ENCODE data around the gene SERPINA7. TPM values are rescaled to one million over a fixed set of nuclear protein-coding genes. Genes with fewer than 3 reads are reported as not detected.
"Not testable (repeated sequence)": the region's sequence is repeated elsewhere in the genome, so short reads cannot be mapped to it uniquely, and the experiment has no call there.

The SERPINA7 gene
- total RNA-seq, 2 donors from 2014 or later, result not detected

- Mint-ChIP-seq H3K4me3 (no peak overlapping the region), H3K27ac (no peak overlapping the region), H3K27me3 (no peaks in the 10 kb centered on the region), H3K4me1 (no peaks in the 10 kb centered on the region), H3K36me3 (ENCODE audit: low read depth) (no peaks in the 10 kb centered on the region)
- DNase-seq, result no peak
- ATAC-seq, result no peak
- H3K9me3 ChIP-seq (ENCODE audit: control insufficient read depth, low read length, poor library complexity, severe bottlenecking), result no peaks in the 10 kb centered on the region
Observed at GRCh38 chrX:106007815-106008214, 30.7 kb downstream of the SERPINA7 start.

- no peaks in the 10 kb centered on the region for H3K9me3 ChIP-seq (ENCODE audit: control insufficient read depth, low read length, poor library complexity, severe bottlenecking)
- H3K36me3 Mint-ChIP-seq (ENCODE audit: low read depth), result no peaks in the 10 kb centered on the region
- no peak overlapping the region for H3K4me3 Mint-ChIP-seq
- DNase-seq (no peak), ATAC-seq (no peak)
- no peaks in the 10 kb centered on the region for H3K4me1 Mint-ChIP-seq
- no peaks in the 10 kb centered on the region for H3K27me3 Mint-ChIP-seq
- no peak overlapping the region for H3K27ac Mint-ChIP-seq
Observed at GRCh38 chrX:106005684-106006083, 32.8 kb downstream of the SERPINA7 start.

- H3K27ac Mint-ChIP-seq; ATAC-seq; H3K9me3 ChIP-seq (ENCODE audit: control insufficient read depth, low read length, poor library complexity, severe bottlenecking); H3K36me3 Mint-ChIP-seq (ENCODE audit: low read depth); H3K4me3 Mint-ChIP-seq; DNase-seq; H3K27me3 Mint-ChIP-seq; H3K4me1 Mint-ChIP-seq: not testable (repeated sequence)
Observed at GRCh38 chrX:106000609-106001008, 37.9 kb downstream of the SERPINA7 start.

- H3K36me3 Mint-ChIP-seq (ENCODE audit: low read depth), result no peaks in the 10 kb centered on the region
- H3K4me3 Mint-ChIP-seq, result no peak overlapping the region
- H3K27me3 Mint-ChIP-seq, result no peaks in the 10 kb centered on the region
- no peaks in the 10 kb centered on the region for H3K4me1 Mint-ChIP-seq
- no peak overlapping the region for H3K27ac Mint-ChIP-seq
- ATAC-seq (no peak), DNase-seq (no peak)
- no peaks in the 10 kb centered on the region for H3K9me3 ChIP-seq (ENCODE audit: control insufficient read depth, low read length, poor library complexity, severe bottlenecking)
Observed at GRCh38 chrX:106000203-106000602, 38.3 kb downstream of the SERPINA7 start.

- DNase-seq (no peak), ATAC-seq (no peak)
- no peak overlapping the region for H3K27ac Mint-ChIP-seq
- H3K4me1 Mint-ChIP-seq, result no peaks in the 10 kb centered on the region
- H3K27me3 Mint-ChIP-seq, result no peaks in the 10 kb centered on the region
- no peak overlapping the region for H3K4me3 Mint-ChIP-seq
- H3K36me3 Mint-ChIP-seq (ENCODE audit: low read depth), result no peaks in the 10 kb centered on the region
- no peaks in the 10 kb centered on the region for H3K9me3 ChIP-seq (ENCODE audit: control insufficient read depth, low read length, poor library complexity, severe bottlenecking)
Observed at GRCh38 chrX:105999294-105999693, 39.2 kb downstream of the SERPINA7 start.

- H3K4me1 Mint-ChIP-seq; H3K36me3 Mint-ChIP-seq (ENCODE audit: low read depth); ATAC-seq: not testable (repeated sequence)
Observed at GRCh38 chrX:105988487-105988886, 50.0 kb downstream of the SERPINA7 start.

More at GRCh38 chrX:105988487-105988886, 50.0 kb downstream of the SERPINA7 start:
- not testable (repeated sequence) for H3K27me3 Mint-ChIP-seq; DNase-seq; H3K9me3 ChIP-seq (ENCODE audit: control insufficient read depth, low read length, poor library complexity, severe bottlenecking); H3K27ac Mint-ChIP-seq; H3K4me3 Mint-ChIP-seq

Other genes starting within 250 kb of the SERPINA7 start
- gene NRK, start 216.2 kb downstream of the SERPINA7 start, total RNA-seq, result not detected
- not detected for gene PWWP3B, start 129.6 kb upstream of the SERPINA7 start, total RNA-seq

All from T-helper 17 cell (primary cell).